GM23248 (cell line): ENCODE data around the gene KRT31.

Experiments used
- EZH2 ChIP-seq: fragments of 200-600 bp; sonication (generic); IDR thresholded peaks from 2 replicates; pipeline ENCODE4 v1.6.1; 2018; ENCODE audit warnings: antibody characterized with exemption, mild to moderate bottlenecking; ENCODE audit not compliant: insufficient read depth, poor library complexity, severe bottlenecking
- EZH2phosphoT487 ChIP-seq: fragments of 200-600 bp; sonication (generic); IDR thresholded peaks from 2 replicates; pipeline ENCODE4 v1.6.1; 2018; ENCODE audit warnings: antibody characterized with exemption, moderate library complexity, mild to moderate bottlenecking, low read depth; ENCODE audit not compliant: insufficient read depth

GRCh38 chr17:41442739-41443138, 45.3 kb upstream of the KRT31 start:
- TF ChIP-seq EZH2: no peak
- TF ChIP-seq EZH2phosphoT487: no peak
